Effector memory CD8-positive, alpha-beta T cell (primary cell): Measurements from ENCODE around the gene MRPL20.
A peak's percentile ranks its signal among the peaks of the same experiment; 100 is the strongest.
"Not testable (repeated sequence)": the region's sequence is repeated elsewhere in the genome, so short reads cannot be mapped to it uniquely, and the experiment has no call there.

Source experiments
- ATAC-seq: fragments of 150-1000 bp; cut with Tn5 transposase; replicated peaks from 2 replicates; pipeline ENCODE4 v1.10.0; 2021; ENCODE audit warnings: mild to moderate bottlenecking, moderate library complexity
- DNase-seq, 3 experiments: peaks; one replicate each; pipeline ENCODE4 v3.0.0; 2021
- H3K27ac Mint-ChIP-seq, 2 donors: one replicate each; pipeline ENCODE4 v1.8.0; 2022; ENCODE audit warnings: mild to moderate bottlenecking in 2 of 2, mixed read lengths in 2 of 2, moderate library complexity in 2 of 2
- H3K27me3 Mint-ChIP-seq, 2 donors: one replicate each; pipeline ENCODE4 v1.8.0; 2022; ENCODE audit warnings: mixed read lengths in 2 of 2
- H3K36me3 Mint-ChIP-seq: one replicate; pipeline ENCODE4 v1.8.0; 2022; ENCODE audit warnings: mild to moderate bottlenecking, moderate library complexity, mixed read lengths; ENCODE audit not compliant: insufficient read depth
- H3K4me1 Mint-ChIP-seq, 2 donors: one replicate each; pipeline ENCODE4 v1.8.0; 2022; ENCODE audit warnings: low read depth in 2 of 2, mixed read lengths in 2 of 2
- H3K4me3 Mint-ChIP-seq, 2 donors: one replicate each; pipeline ENCODE4 v1.8.0; 2022; ENCODE audit warnings: mild to moderate bottlenecking in 2 of 2, mixed read lengths in 2 of 2, moderate library complexity in 2 of 2
- H3K9me3 Mint-ChIP-seq, 2 donors: one replicate each; pipeline ENCODE4 v1.8.0; 2022; ENCODE audit warnings: mixed read lengths in 2 of 2

The MRPL20 gene

GRCh38 chr1:1434131-1434823 is 27.2 kb upstream of the MRPL20 start:
- peaks cover 0 to 5% of the 10 kb centered on the region in 2 donors for H3K4me1 Mint-ChIP-seq
- no peak overlapping the region for H3K27ac Mint-ChIP-seq
- DNase-seq = no peak
- H3K27me3 Mint-ChIP-seq = peaks cover 14 to 70% of the 10 kb centered on the region in 2 donors
- no peak overlapping the region for H3K4me3 Mint-ChIP-seq
- no peaks in the 10 kb centered on the region for H3K36me3 Mint-ChIP-seq
- no peaks in the 10 kb centered on the region for H3K9me3 Mint-ChIP-seq
- ATAC-seq = no peak

GRCh38 chr1:1433804-1434130 is 26.7 kb upstream of the MRPL20 start:
- Mint-ChIP-seq H3K36me3 (no peaks in the 10 kb centered on the region), H3K27ac (no peak overlapping the region), H3K27me3 (peaks cover 14 to 70% of the 10 kb centered on the region in 2 donors), H3K4me1 (peaks cover 0 to 5% of the 10 kb centered on the region in 2 donors), H3K4me3 (no peak overlapping the region), H3K9me3 (no peaks in the 10 kb centered on the region)
- DNase-seq = no peak
- no peak for ATAC-seq

GRCh38 chr1:1432951-1433803 is 26.1 kb upstream of the MRPL20 start:
- no peaks in the 10 kb centered on the region for H3K36me3 Mint-ChIP-seq
- peaks cover 0 to 5% of the 10 kb centered on the region in 2 donors for H3K4me1 Mint-ChIP-seq
- H3K27ac Mint-ChIP-seq = no peak overlapping the region
- no peaks in the 10 kb centered on the region for H3K9me3 Mint-ChIP-seq
- ATAC-seq (no peak), DNase-seq (no peak)
- no peak overlapping the region for H3K4me3 Mint-ChIP-seq
- peaks cover 20 to 70% of the 10 kb centered on the region in 2 donors for H3K27me3 Mint-ChIP-seq

DNA sequence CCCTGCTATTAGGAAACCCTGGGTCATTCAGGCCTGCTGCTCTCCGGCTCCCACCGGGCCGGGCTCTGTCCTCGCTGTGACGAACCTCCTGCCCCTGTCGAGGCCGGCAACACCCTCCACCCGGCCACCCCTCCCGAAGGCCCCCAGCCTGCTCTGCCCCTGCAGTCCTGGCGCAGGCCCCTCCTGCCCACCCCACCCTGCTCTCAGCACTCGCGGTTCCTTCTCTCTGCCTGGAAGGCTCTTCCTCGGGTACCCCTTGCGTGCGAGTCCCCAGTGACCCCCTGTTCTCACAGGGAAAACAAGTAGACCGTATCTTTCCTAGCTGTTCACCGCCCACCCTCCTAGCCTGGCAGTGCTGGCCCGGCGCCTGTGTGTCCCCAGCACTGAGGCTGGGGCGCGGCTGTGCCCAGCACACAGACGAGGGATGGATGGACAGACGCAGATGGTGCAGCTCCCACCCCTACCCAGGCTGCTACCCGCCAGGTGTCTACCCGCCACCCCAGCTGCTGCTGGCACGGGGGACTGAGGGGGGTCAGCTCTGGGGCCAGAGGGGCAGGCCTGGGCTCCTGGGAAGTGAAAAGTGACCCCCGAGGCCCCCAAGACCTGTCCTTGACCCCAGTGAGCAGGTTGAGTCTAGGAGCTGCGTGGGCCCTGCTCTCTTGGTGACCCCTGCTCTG is 25.3 kb upstream of the MRPL20 start:
- H3K4me3 Mint-ChIP-seq = no peak overlapping the region
- peaks cover 0 to 5% of the 10 kb centered on the region in 2 donors for H3K4me1 Mint-ChIP-seq
- H3K9me3 Mint-ChIP-seq = no peaks in the 10 kb centered on the region
- ATAC-seq (no peak), DNase-seq (no peak)
- H3K27me3 Mint-ChIP-seq = peaks cover 21 to 73% of the 10 kb centered on the region in 2 donors
- H3K36me3 Mint-ChIP-seq = no peaks in the 10 kb centered on the region
- H3K27ac Mint-ChIP-seq = no peak overlapping the region

GRCh38 chr1:1431845-1432273 is 24.8 kb upstream of the MRPL20 start:
- DNase-seq (no peak), ATAC-seq (no peak)
- Mint-ChIP-seq H3K27me3 (peaks cover 21 to 73% of the 10 kb centered on the region in 2 donors), H3K4me1 (peaks cover 0 to 5% of the 10 kb centered on the region in 2 donors), H3K4me3 (no peak overlapping the region), H3K9me3 (no peaks in the 10 kb centered on the region), H3K36me3 (no peaks in the 10 kb centered on the region), H3K27ac (no peak overlapping the region)

DNA sequence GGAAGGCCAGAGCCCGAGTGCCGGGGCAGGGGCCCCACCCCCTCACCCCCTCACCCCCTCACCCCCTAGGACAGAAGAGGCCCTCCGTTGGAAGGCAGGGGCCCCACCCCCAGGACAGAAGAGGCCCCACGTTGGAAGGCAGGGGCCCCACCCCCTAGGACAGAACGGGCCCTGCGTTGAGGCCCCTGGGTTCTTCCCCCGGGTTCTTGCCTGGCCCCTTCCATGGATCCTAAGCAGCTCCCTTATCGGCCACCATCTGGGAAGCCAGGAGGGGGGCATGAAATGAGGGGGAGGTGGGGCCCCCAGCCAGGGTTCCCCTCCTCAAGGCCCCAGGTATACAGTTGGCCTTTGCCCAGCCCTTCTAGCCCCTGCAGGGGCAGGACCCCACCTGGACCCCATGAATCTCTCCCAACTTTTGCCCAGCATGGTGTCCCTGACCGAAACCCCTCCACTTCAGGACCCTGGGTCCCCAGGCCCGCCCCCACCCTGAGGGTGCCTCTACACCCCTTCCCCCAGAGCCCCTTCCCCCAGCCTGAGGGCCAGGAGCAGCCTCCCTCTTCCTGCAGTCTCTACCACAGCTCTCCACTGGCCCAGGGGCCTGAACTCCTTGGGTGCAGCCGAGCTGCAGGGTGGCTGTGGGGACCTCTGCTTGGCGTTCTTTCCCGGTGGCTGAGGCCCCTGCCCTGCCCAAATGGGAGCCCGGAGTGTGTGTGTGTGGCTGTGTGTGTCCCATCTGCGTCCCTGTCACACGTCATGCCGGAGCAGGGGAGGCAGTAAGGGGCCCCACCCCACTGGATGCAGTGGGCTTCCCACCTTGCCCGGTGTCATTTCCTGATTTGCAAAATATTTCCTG is 24.1 kb upstream of the MRPL20 start:
- Mint-ChIP-seq H3K4me3 (no peak overlapping the region), H3K27ac (peak overlapping the region in 1 of 2 donors; percentile 29), H3K27me3 (peaks cover 22 to 74% of the 10 kb centered on the region in 2 donors), H3K36me3 (no peaks in the 10 kb centered on the region), H3K9me3 (no peaks in the 10 kb centered on the region), H3K4me1 (peaks cover 0 to 7% of the 10 kb centered on the region in 2 donors)
- ATAC-seq (no peak), DNase-seq (no peak)

GRCh38 chr1:1430114-1430982 is 23.3 kb upstream of the MRPL20 start:
- H3K27me3 Mint-ChIP-seq = peaks cover 21 to 79% of the 10 kb centered on the region in 2 donors
- ATAC-seq = no peak
- H3K4me1 Mint-ChIP-seq = peaks cover 0 to 7% of the 10 kb centered on the region in 2 donors
- no peak for DNase-seq
- no peaks in the 10 kb centered on the region for H3K36me3 Mint-ChIP-seq
- H3K27ac Mint-ChIP-seq = no peak overlapping the region
- H3K9me3 Mint-ChIP-seq = no peaks in the 10 kb centered on the region
- no peak overlapping the region for H3K4me3 Mint-ChIP-seq

DNA sequence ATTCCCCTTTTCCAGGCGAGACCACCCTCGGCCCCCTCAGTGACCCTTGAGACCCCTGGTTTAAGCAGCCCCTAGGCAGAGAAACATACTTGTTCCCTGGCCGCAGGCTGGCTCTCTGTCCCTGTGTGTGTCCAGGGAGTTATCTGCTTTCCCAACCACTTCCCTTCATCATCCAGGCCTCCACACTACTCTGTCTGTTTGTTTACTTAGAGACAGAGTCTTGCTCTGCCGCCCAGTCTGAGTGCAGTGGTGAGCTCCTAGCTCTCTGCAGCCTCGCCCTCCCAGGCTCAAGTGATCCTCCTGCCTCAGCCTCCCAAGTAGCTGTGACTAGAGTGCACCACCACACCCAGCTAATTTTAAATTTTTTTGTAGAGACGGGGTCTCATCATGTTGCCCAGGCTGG is 22.6 kb upstream of the MRPL20 start:
- ATAC-seq (no peak), DNase-seq (no peak)
- peaks cover 21 to 79% of the 10 kb centered on the region in 2 donors for H3K27me3 Mint-ChIP-seq
- no peak overlapping the region for H3K4me3 Mint-ChIP-seq
- no peaks in the 10 kb centered on the region for H3K36me3 Mint-ChIP-seq
- peaks cover 0 to 2% of the 10 kb centered on the region in 2 donors for H3K4me1 Mint-ChIP-seq
- H3K27ac Mint-ChIP-seq = no peak overlapping the region
- H3K9me3 Mint-ChIP-seq = no peaks in the 10 kb centered on the region

- not testable (repeated sequence) for H3K4me3 Mint-ChIP-seq, ATAC-seq, DNase-seq, H3K27ac Mint-ChIP-seq, H3K9me3 Mint-ChIP-seq, H3K4me1 Mint-ChIP-seq, H3K36me3 Mint-ChIP-seq
- H3K27me3 Mint-ChIP-seq = peaks cover 25 to 78% of the 10 kb centered on the region in 2 donors
Measured at GRCh38 chr1:1428967-1429366, 21.9 kb upstream of the MRPL20 start.

DNA sequence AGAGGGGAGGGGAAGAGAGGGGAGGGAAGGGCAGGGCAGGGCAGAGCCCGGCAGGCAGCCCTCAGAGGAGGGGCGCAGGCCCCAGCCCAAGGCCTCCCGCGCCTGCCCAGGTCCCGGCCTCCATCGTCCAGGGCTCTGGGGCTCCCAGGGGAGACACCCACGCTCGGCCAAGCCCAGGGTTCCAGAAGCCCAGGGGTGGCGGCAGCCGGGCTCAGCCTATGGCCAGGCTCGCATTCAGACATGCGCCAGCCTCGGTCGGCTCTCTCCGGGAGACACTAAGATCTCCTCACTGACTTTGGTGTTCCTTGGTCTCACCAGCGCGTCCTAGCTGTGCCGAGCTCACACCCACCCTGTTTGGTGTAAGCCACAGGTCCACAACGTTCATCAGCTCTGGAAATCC is 21.1 kb upstream of the MRPL20 start:
- Mint-ChIP-seq H3K9me3 (no peaks in the 10 kb centered on the region), H3K27me3 (peaks cover 26 to 72% of the 10 kb centered on the region in 2 donors), H3K4me1 (peaks cover 0 to 2% of the 10 kb centered on the region in 2 donors), H3K36me3 (no peaks in the 10 kb centered on the region), H3K27ac (no peak overlapping the region), H3K4me3 (peak overlapping the region in 1 of 2 donors; percentile 29)
- DNase-seq (no peak), ATAC-seq (no peak)

DNA sequence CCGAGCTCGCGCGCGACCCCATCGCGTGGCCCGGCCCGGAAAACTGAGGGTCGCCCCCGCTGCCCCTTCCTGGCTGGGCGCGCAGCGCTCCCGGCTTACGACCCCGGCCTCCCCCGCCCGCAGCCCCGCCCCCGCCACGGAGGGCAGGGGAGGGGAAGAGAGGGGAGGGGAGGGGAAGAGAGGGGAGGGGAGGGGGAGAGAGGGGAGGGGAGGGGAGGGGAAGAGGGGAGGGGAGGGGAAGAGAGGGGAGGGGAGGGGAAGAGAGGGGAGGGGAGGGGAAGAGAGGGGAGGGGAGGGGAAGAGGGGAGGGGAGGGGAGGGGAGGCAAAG is 20.7 kb upstream of the MRPL20 start:
- H3K4me3 Mint-ChIP-seq = no peak overlapping the region
- peaks cover 29 to 73% of the 10 kb centered on the region in 2 donors for H3K27me3 Mint-ChIP-seq
- DNase-seq (no peak), ATAC-seq (no peak)
- no peaks in the 10 kb centered on the region for H3K36me3 Mint-ChIP-seq
- no peak overlapping the region for H3K27ac Mint-ChIP-seq
- H3K9me3 Mint-ChIP-seq = no peaks in the 10 kb centered on the region
- peaks cover 0 to 2% of the 10 kb centered on the region in 2 donors for H3K4me1 Mint-ChIP-seq

- H3K36me3 Mint-ChIP-seq = no peaks in the 10 kb centered on the region
- no peaks in the 10 kb centered on the region for H3K9me3 Mint-ChIP-seq
- peaks cover 0 to 2% of the 10 kb centered on the region in 2 donors for H3K4me1 Mint-ChIP-seq
- peaks cover 34 to 73% of the 10 kb centered on the region in 2 donors for H3K27me3 Mint-ChIP-seq
- H3K27ac Mint-ChIP-seq = no peak overlapping the region
- peak overlapping the region in 1 of 2 donors; percentile 17 for H3K4me3 Mint-ChIP-seq
- ATAC-seq = no peak
- no peak for DNase-seq
Measured at GRCh38 chr1:1427106-1427819, 20.2 kb upstream of the MRPL20 start.
